K562 (cell line): ENCODE measurements around the gene RAB31. TPM values are rescaled to one million over a fixed set of nuclear protein-coding genes. Genes with fewer than 3 reads are reported as not detected.
A peak's percentile ranks its signal among the peaks of the same experiment; 100 is the strongest.

ENCODE experiments used
- CBX8 ChIP-seq: fragments of 200-600 bp; sonication (generic); IDR thresholded peaks from 2 replicates; pipeline ENCODE4 v1.6.1; 2012; ENCODE audit warnings: borderline replicate concordance, mixed run types, low read depth, mild to moderate bottlenecking, moderate library complexity, mixed read lengths, low read length, control low read depth, inconsistent platforms; ENCODE audit not compliant: poor library complexity, severe bottlenecking; ENCODE audit errors: extremely low read depth
- CREB1 ChIP-seq, 2 experiments: sonication (generic) in 1 of 2; formaldehyde crosslinking in 1 of 2; IDR thresholded peaks; 2 replicates each; pipeline versions ENCODE4 v1.6.1 to v1.8.0; 2012 to 2022; ENCODE audit warnings: inconsistent platforms in 1 of 2, mild to moderate bottlenecking in 1 of 2, missing genetic modification reagents in 1 of 2, moderate library complexity in 1 of 2
- CREB3 ChIP-seq: fragments of 450-650 bp; conservative IDR thresholded peaks from 2 replicates; pipeline ENCODE4 v1.6.1; 2016; ENCODE audit warnings: missing genetic modification characterization, low read depth, mild to moderate bottlenecking, missing compliant biosample characterization, moderate library complexity
- EP300 ChIP-seq: IDR thresholded peaks from 2 replicates; pipeline ENCODE4 v1.6.1; 2012; ENCODE audit warnings: low read length, improper control_type of control experiment
- HEY1 ChIP-seq: fragments of 250-450 bp; sonication (Bioruptor Pico); IDR thresholded peaks from 2 replicates; pipeline ENCODE4 v1.5.0; 2020; ENCODE audit warnings: mild to moderate bottlenecking, moderate library complexity, borderline replicate concordance
- KDM1A ChIP-seq, 2 experiments: fragments of 450-650 bp; IDR thresholded peaks; 2 replicates each; pipeline ENCODE4 v1.6.1; 2016; ENCODE audit warnings: mild to moderate bottlenecking in 2 of 2
- MEF2D ChIP-seq: conservative IDR thresholded peaks from 2 replicates; pipeline ENCODE4 v1.6.1; 2016; ENCODE audit warnings: low read depth, missing genetic modification characterization, missing compliant biosample characterization
- MIER1 ChIP-seq: fragments of 450-650 bp; IDR thresholded peaks from 2 replicates; pipeline ENCODE4 v1.6.1; 2016; ENCODE audit warnings: antibody characterized with exemption, mild to moderate bottlenecking, low read depth
- NRF1 ChIP-seq, 2 experiments: fragments of 450-650 bp; IDR thresholded peaks in 1 of 2; conservative IDR thresholded peaks in 1 of 2; 2 replicates each; pipeline ENCODE4 v1.6.1; 2014; ENCODE audit warnings: mild to moderate bottlenecking in 2 of 2
- PHB ChIP-seq: fragments of 250-450 bp; sonication (Bioruptor Pico); IDR thresholded peaks from 2 replicates; pipeline ENCODE4 v1.5.0; 2021
- RAD21 ChIP-seq, 2 experiments: fragments of 250-450 bp in 1 of 2; fragments of 450-650 bp in 1 of 2; sonication (Bioruptor Pico) in 1 of 2; formaldehyde crosslinking in 1 of 2; IDR thresholded peaks in 1 of 2; conservative IDR thresholded peaks in 1 of 2; 2 replicates each; pipeline versions ENCODE4 v1.4.0 to v1.8.0; 2020 to 2022; ENCODE audit warnings: mild to moderate bottlenecking in 2 of 2, moderate library complexity in 1 of 2
- SAFB2 ChIP-seq: fragments of 200-400 bp; formaldehyde crosslinking; IDR thresholded peaks from 2 replicates; pipeline ENCODE4 v1.6.1; 2018; ENCODE audit warnings: borderline replicate concordance, low read length, low read depth, moderate library complexity; ENCODE audit not compliant: severe bottlenecking
- TFE3 ChIP-seq: fragments of 450-650 bp; formaldehyde crosslinking; IDR thresholded peaks from 2 replicates; pipeline ENCODE4 v1.4.0; 2020; ENCODE audit warnings: mild to moderate bottlenecking, mixed read lengths
- YBX1 ChIP-seq: fragments of 450-650 bp; IDR thresholded peaks from 2 replicates; pipeline ENCODE4 v1.7.1; 2016; ENCODE audit warnings: mild to moderate bottlenecking
- ZBTB8A ChIP-seq: fragments of 450-650 bp; IDR thresholded peaks from 2 replicates; pipeline ENCODE4 v1.6.1; 2018; ENCODE audit warnings: mild to moderate bottlenecking, moderate library complexity; ENCODE audit not compliant: partially characterized antibody
- ZNF274 ChIP-seq: IDR thresholded peaks from 2 replicates; pipeline ENCODE4 v1.6.1; 2011; ENCODE audit warnings: low read depth, mild to moderate bottlenecking, low read length, moderate library complexity, borderline replicate concordance
- ZNF830 ChIP-seq: fragments of 250-450 bp; sonication (Bioruptor Pico); IDR thresholded peaks from 2 replicates; pipeline ENCODE4 v1.5.0; 2021; ENCODE audit warnings: mild to moderate bottlenecking
- polyA plus RNA-seq, 8 experiments: library from polyadenylated mRNA; depleted of rRNA in 4 of 8; stranded (reverse) in 5 of 8; unstranded in 3 of 8; fragments of >200 nt; fragmentation: Nextera tagmentation in 2 of 8; fragmentation: Illumina TruSeq in 1 of 8; extraction: Ambion mirVana in 2 of 8; extraction: Trizol in 1 of 8; gene quantifications; 2 replicates each; pipeline versions ENCODE4 v1.2.1 to v1.2.3, GENCODE V29; 2011 to 2014; ENCODE audit warnings: inconsistent platforms in 1 of 8, missing spikeins in 1 of 8
- total RNA-seq, 7 experiments: library from RNA; depleted of rRNA in 6 of 7; stranded (reverse); fragments of >200 nt in 6 of 7; fragmentation: Illumina TruSeq in 2 of 7; extraction: Trizol in 2 of 7; gene quantifications; 2 replicates each; pipeline versions ENCODE4 v1.2.1 to v1.2.3, GENCODE V29; 2011 to 2021; ENCODE audit warnings: low replicate concordance in 1 of 7
- TF ChIP-seq, protein P1 (sequence below), 2 experiments: IDR thresholded peaks; 2 replicates each; pipeline ENCODE4 v1.6.1; 2011; ENCODE audit warnings: borderline replicate concordance in 1 of 2, control low read depth in 1 of 2, low read depth in 1 of 2, low read length in 1 of 2, mild to moderate bottlenecking in 1 of 2, mixed read lengths in 1 of 2, moderate library complexity in 1 of 2; ENCODE audit not compliant: insufficient read depth in 1 of 2, insufficient read length in 1 of 2, poor library complexity in 1 of 2, severe bottlenecking in 1 of 2; ENCODE audit errors: extremely low read depth in 1 of 2
- TF ChIP-seq, protein P2 (sequence below): fragments of 450-650 bp; IDR thresholded peaks from 2 replicates; pipeline ENCODE4 v1.6.1; 2016; ENCODE audit warnings: mild to moderate bottlenecking

RAB31 gene
- total and polyA plus RNA-seq, 9 of the 15 experiments (the other 6 are each of a cell fraction or from before 2014, with no cell fraction given) = 20.7 to 70.4 (median 41.3) TPM

DNA sequence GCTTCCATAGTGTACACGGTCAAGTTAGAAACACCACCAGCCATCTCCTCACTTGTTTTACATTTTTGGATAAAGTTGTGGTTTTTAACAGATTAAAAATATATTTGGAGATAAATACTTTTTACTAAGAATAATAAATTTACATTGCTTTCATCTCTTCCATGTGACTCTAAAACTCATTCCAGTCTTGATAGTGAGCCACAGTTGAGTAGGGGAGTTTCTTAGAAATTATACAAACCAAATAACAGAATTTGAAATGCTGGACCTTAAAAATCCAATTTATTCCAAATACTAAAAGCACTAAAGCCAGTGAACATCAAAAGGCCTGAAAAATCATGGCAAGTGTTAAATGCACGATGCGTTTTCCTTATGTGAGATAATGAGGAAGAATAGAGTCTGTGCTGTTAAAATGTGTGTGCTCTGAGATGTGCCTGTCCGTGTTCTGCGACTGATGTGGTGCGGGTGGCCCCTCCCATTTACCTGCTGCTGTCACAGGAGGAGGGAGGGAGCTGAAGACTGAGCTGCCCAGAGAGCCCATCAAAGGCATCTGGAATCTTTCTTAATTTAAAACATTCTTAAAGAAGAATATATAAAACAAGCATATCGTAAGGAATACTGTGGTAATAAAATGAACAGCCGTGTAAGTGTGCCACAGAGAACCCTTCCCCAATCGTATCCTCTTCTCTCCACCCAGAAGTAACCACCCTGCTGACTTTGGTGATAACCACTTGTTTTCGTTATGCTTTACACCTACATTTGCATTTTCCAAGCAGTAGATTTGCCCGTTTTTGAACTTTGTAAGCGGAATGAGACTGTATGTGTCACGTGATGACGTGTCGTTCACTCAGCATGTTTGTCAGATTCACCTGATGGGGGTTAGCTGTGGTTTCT lies 120.7 kb downstream of the RAB31 start (continued):
- TF ChIP-seq TFE3 = peak; percentile 99
- no peak for TF ChIP-seq NRF1 (conservative IDR thresholded peaks at IDR 0.05 in 1 of 2, IDR thresholded peaks at IDR 0.05 in 1 of 2)
- no peak for TF ChIP-seq YBX1
- TF ChIP-seq KDM1A (IDR thresholded peaks at IDR 0.05) = no peak
- peak in 1 of 2 experiments; percentile 27; a peak in 1 of 4 replicates for TF ChIP-seq RAD21 (CRISPR knock-in tag; conservative IDR thresholded peaks at IDR 0.05 in 1 of 2, IDR thresholded peaks at IDR 0.05 in 1 of 2)
- TF ChIP-seq, protein P1, sequence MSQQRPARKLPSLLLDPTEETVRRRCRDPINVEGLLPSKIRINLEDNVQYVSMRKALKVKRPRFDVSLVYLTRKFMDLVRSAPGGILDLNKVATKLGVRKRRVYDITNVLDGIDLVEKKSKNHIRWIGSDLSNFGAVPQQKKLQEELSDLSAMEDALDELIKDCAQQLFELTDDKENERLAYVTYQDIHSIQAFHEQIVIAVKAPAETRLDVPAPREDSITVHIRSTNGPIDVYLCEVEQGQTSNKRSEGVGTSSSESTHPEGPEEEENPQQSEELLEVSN (IDR thresholded peaks at IDR 0.05; ENCODE audit: borderline replicate concordance in 1 of 2, extremely low read depth in 1 of 2, insufficient read depth in 1 of 2, insufficient read length in 1 of 2, low read depth in 1 of 2, low read length in 1 of 2, poor library complexity in 1 of 2, severe bottlenecking in 1 of 2) = no peak
- TF ChIP-seq EP300 = peak; percentile 49; the same call in 1 of the 2 replicates
- TF ChIP-seq SAFB2 = no peak
- no peak for TF ChIP-seq ZNF274
- TF ChIP-seq HEY1 = no peak
- 0 out of 2 replicates have a peak, but pooled peaks have one; percentile 44 for TF ChIP-seq CREB3
- TF ChIP-seq, protein P2, sequence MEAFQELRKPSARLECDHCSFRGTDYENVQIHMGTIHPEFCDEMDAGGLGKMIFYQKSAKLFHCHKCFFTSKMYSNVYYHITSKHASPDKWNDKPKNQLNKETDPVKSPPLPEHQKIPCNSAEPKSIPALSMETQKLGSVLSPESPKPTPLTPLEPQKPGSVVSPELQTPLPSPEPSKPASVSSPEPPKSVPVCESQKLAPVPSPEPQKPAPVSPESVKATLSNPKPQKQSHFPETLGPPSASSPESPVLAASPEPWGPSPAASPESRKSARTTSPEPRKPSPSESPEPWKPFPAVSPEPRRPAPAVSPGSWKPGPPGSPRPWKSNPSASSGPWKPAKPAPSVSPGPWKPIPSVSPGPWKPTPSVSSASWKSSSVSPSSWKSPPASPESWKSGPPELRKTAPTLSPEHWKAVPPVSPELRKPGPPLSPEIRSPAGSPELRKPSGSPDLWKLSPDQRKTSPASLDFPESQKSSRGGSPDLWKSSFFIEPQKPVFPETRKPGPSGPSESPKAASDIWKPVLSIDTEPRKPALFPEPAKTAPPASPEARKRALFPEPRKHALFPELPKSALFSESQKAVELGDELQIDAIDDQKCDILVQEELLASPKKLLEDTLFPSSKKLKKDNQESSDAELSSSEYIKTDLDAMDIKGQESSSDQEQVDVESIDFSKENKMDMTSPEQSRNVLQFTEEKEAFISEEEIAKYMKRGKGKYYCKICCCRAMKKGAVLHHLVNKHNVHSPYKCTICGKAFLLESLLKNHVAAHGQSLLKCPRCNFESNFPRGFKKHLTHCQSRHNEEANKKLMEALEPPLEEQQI = no peak
- TF ChIP-seq ZBTB8A = no peak
- no peak for TF ChIP-seq PHB
- 0 out of 2 replicates have a peak, but pooled peaks have one; percentile 16 for TF ChIP-seq MIER1
- no peak for TF ChIP-seq ZNF830 (CRISPR knock-in tag)
- TF ChIP-seq MEF2D (tag) = peak; percentile 60; the same call in 1 of the 2 replicates
- no peak for TF ChIP-seq CBX8
- TF ChIP-seq CREB1 (IDR thresholded peaks at IDR 0.05) = 0 out of 2 replicates have a peak, but pooled peaks have one; percentile 48
- TF ChIP-seq CREB1 (CRISPR knock-in tag; IDR thresholded peaks at IDR 0.05) = peak; percentile 73
